ENCODE results near the gene PRDM11. TPM values are rescaled to one million over a fixed set of nuclear protein-coding genes. Genes with fewer than 3 reads are reported as not detected.
"Not testable (repeated sequence)": the region's sequence is repeated elsewhere in the genome, so short reads cannot be mapped to it uniquely, and the experiment has no call there.

The PRDM11 gene
- total RNA-seq, 1 donor from 2014 or later: 1.4 TPM

DNA sequence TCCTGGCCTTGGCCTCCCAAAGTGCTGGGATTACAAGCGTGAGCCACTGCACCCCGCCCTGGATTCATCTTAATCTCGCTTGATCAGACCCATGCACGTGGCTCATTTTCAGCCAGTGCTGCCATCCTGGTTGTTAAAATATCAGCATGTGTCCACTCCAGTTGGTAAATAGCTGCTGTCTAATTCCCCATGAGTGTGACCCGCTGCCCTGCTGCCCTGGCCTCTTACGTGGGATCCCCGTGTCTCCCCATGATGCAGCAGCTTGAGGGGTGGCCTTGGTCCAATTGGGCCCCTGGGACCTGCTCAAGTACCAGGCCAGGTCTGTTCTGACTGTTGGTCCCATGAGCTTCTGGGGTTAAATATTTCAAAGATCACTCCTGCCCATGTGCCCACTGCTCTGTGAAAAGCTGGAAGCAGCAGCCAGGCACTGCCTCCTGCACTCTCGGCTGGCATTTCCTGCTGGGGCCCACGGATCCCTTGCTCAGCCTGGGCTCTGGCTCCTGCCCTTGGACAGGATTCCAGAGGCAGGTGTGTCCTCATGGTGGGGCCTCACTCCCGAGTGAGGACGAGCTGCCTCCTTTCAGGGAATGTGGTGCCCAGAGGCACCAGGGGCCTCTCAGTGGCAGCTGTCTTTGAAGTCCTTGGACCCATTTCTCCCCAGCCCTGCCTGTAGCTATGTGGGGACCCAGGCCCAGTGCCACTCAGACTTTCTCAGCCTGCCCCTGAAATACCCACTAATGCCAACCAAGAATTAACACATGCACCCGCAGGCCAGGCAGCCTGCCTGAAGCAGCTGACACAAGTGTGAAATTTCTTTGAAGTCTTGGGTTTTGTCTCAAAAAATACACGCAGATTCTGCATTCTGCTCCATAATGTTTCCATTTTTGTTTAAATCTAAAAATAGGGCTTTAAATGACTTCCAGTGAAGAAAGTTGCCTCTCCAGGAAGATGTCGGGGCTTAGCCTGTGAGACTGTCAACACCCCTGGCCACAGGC is 38.1 kb upstream of the PRDM11 start:
- Mint-ChIP-seq H3K9me3 (no peaks in the 10 kb centered on the region), H3K4me1 (no peaks in the 10 kb centered on the region), H3K27ac (no peak overlapping the region), H3K27me3 (peaks cover 13% of the 10 kb centered on the region), H3K36me3 (ENCODE audit: low read depth) (no peaks in the 10 kb centered on the region), H3K4me3 (no peak overlapping the region)
- intact Hi-C loops (cut with micrococcal nuclease): no loop called here
- no peak for DNase-seq

- intact Hi-C loops (cut with micrococcal nuclease): no loop called here
- Mint-ChIP-seq H3K4me3 (no peak overlapping the region), H3K9me3 (no peaks in the 10 kb centered on the region), H3K4me1 (no peaks in the 10 kb centered on the region), H3K27me3 (peaks cover 18% of the 10 kb centered on the region), H3K27ac (no peak overlapping the region), H3K36me3 (ENCODE audit: low read depth) (no peaks in the 10 kb centered on the region)
- no peak for DNase-seq
These were observed 37.0 kb upstream of the PRDM11 start for GRCh38 chr11:45109400-45109799.

GRCh38 chr11:45110562-45110961 is 35.9 kb upstream of the PRDM11 start:
- H3K27me3 Mint-ChIP-seq: peaks cover 24% of the 10 kb centered on the region

GRCh38 chr11:45113807-45114206 is 32.6 kb upstream of the PRDM11 start:
- no peak overlapping the region for H3K4me3 Mint-ChIP-seq
- intact Hi-C loops (cut with micrococcal nuclease): no loop called here

More at GRCh38 chr11:45110562-45110961, 35.9 kb upstream of the PRDM11 start:
- Mint-ChIP-seq H3K27ac (no peak overlapping the region), H3K4me3 (no peak overlapping the region), H3K36me3 (ENCODE audit: low read depth) (no peaks in the 10 kb centered on the region), H3K4me1 (no peaks in the 10 kb centered on the region), H3K9me3 (no peaks in the 10 kb centered on the region)
- peak; percentile 86 for DNase-seq
- intact Hi-C loops (cut with micrococcal nuclease): loop anchor here (1.0 kb wide), 2 partner anchors 183 to 222 kb away; no protein-coding TSS in a partner anchor

DNA sequence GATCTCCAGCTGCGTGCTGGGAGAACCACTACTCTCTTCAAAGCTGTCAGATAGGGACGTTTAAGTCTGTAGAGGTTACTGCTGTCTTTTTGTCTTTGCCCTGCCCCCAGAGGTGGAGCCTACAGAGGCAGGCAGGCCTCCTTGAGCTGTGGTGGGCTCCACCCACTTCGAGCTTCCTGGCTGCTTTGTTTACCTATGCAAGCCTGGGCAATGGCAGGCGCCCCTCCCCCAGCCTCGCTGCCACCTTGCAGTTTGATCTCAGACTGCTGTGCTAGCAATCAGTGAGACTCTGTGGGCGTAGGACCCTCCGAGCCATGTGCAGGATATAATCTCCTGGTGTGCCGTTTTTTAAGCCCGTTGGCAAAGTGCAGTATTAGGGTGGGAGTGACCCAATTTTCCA is 18.6 kb upstream of the PRDM11 start:
- DNase-seq; H3K36me3 Mint-ChIP-seq (ENCODE audit: low read depth); intact Hi-C loops (cut with micrococcal nuclease); H3K27ac Mint-ChIP-seq; H3K4me1 Mint-ChIP-seq; H3K4me3 Mint-ChIP-seq; H3K9me3 Mint-ChIP-seq: not testable (repeated sequence)
- H3K27me3 Mint-ChIP-seq: peaks cover 28% of the 10 kb centered on the region

More at GRCh38 chr11:45113807-45114206, 32.6 kb upstream of the PRDM11 start:
- no peak for DNase-seq
- no peaks in the 10 kb centered on the region for H3K4me1 Mint-ChIP-seq
- no peaks in the 10 kb centered on the region for H3K9me3 Mint-ChIP-seq
- peaks cover 30% of the 10 kb centered on the region for H3K27me3 Mint-ChIP-seq
- H3K27ac Mint-ChIP-seq: no peak overlapping the region
- H3K36me3 Mint-ChIP-seq (ENCODE audit: low read depth): no peaks in the 10 kb centered on the region

- no peaks in the 10 kb centered on the region for H3K36me3 Mint-ChIP-seq (ENCODE audit: low read depth)
- no peaks in the 10 kb centered on the region for H3K4me1 Mint-ChIP-seq
- H3K27ac Mint-ChIP-seq: no peak overlapping the region
- DNase-seq: no peak
- H3K9me3 Mint-ChIP-seq: no peaks in the 10 kb centered on the region
- peaks cover 51% of the 10 kb centered on the region for H3K27me3 Mint-ChIP-seq
- H3K4me3 Mint-ChIP-seq: no peak overlapping the region
- intact Hi-C loops (cut with micrococcal nuclease): no loop called here
These were observed 12.6 kb upstream of the PRDM11 start for GRCh38 chr11:45133878-45134277.

DNA sequence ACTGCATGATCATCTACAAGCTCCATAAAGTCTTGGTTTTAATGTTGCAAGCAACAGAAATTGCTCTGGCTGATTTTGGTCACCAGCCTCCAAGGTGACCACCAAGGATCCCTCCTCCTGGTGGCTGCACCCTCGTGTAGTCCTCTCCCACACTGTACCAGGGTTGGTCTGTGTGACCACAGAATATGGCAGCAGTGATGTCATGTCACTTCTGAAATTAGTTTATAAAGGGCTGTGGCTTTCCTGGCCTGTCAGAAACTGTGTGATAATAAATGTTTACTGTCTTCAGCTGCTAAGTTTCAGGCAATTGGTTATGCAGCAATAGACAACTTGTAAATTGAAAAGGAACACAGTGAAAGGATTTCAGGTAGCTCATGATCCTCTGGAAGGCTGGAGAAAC is 5.3 kb upstream of the PRDM11 start:
- Mint-ChIP-seq H3K4me3 (no peak overlapping the region), H3K9me3 (no peaks in the 10 kb centered on the region), H3K4me1 (peaks cover 14% of the 10 kb centered on the region), H3K36me3 (ENCODE audit: low read depth) (peaks cover 1% of the 10 kb centered on the region), H3K27me3 (peaks cover 70% of the 10 kb centered on the region), H3K27ac (no peak overlapping the region)
- intact Hi-C loops (cut with micrococcal nuclease): loop anchor here (10.0 kb wide), 1 partner anchor 566 kb away; no protein-coding TSS in a partner anchor
- DNase-seq: peak; percentile 53

GRCh38 chr11:45141631-45142030 is 4.8 kb upstream of the PRDM11 start:
- H3K4me1 Mint-ChIP-seq: peaks cover 14% of the 10 kb centered on the region
- H3K36me3 Mint-ChIP-seq (ENCODE audit: low read depth): peaks cover 1% of the 10 kb centered on the region
- intact Hi-C loops (cut with micrococcal nuclease): loop anchor here (10.0 kb wide), 1 partner anchor 567 kb away; no protein-coding TSS in a partner anchor
- H3K27me3 Mint-ChIP-seq: peaks cover 72% of the 10 kb centered on the region
- no peak overlapping the region for H3K4me3 Mint-ChIP-seq
- H3K9me3 Mint-ChIP-seq: no peaks in the 10 kb centered on the region
- no peak overlapping the region for H3K27ac Mint-ChIP-seq
- DNase-seq: no peak

GRCh38 chr11:45142241-45143055 is 4.0 kb upstream of the PRDM11 start:
- intact Hi-C loops (cut with micrococcal nuclease): loop anchor here (10.0 kb wide), 1 partner anchor 568 kb away; no protein-coding TSS in a partner anchor
- peaks cover 72% of the 10 kb centered on the region for H3K27me3 Mint-ChIP-seq
- H3K4me3 Mint-ChIP-seq: no peak overlapping the region
- no peak overlapping the region for H3K27ac Mint-ChIP-seq
- peaks cover 1% of the 10 kb centered on the region for H3K36me3 Mint-ChIP-seq (ENCODE audit: low read depth)
- peaks cover 15% of the 10 kb centered on the region for H3K4me1 Mint-ChIP-seq
- peak; percentile 50 for DNase-seq
- H3K9me3 Mint-ChIP-seq: no peaks in the 10 kb centered on the region

- DNase-seq: no peak
- Mint-ChIP-seq H3K4me3 (no peak overlapping the region), H3K36me3 (ENCODE audit: low read depth) (peaks cover 1% of the 10 kb centered on the region), H3K27ac (no peak overlapping the region), H3K9me3 (no peaks in the 10 kb centered on the region), H3K4me1 (peaks cover 19% of the 10 kb centered on the region), H3K27me3 (peaks cover 62% of the 10 kb centered on the region)
- intact Hi-C loops (cut with micrococcal nuclease): loop anchor here (10.0 kb wide), 1 partner anchor 569 kb away; no protein-coding TSS in a partner anchor
These were observed 2.9 kb upstream of the PRDM11 start for GRCh38 chr11:45143494-45143893.

- Mint-ChIP-seq H3K4me3 (no peak overlapping the region), H3K36me3 (ENCODE audit: low read depth) (peaks cover 1% of the 10 kb centered on the region), H3K4me1 (peaks cover 19% of the 10 kb centered on the region), H3K27ac (no peak overlapping the region), H3K9me3 (no peaks in the 10 kb centered on the region), H3K27me3 (peaks cover 63% of the 10 kb centered on the region)
- intact Hi-C loops (cut with micrococcal nuclease): loop anchor here (5.0 to 10.0 kb wide), 2 partner anchors 282 to 570 kb away; no protein-coding TSS in a partner anchor
- DNase-seq: peak; percentile 51
These were observed 2.0 kb upstream of the PRDM11 start for GRCh38 chr11:45144126-45145082.

DNA sequence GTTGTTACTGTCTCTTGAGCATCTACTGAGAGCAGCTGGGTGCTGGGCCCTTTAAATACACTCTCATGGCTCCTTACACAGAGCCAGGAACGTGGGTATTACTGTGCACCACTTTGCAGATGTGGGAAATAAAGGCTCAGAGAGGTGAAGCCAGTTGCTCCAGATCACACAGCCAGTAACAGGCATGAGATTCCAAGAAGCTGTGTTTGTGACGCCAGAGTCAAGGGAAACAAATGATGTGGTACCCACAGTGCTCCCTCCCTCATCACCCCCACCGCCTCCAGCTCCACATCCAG is 1.4 kb upstream of the PRDM11 start:
- peaks cover 58% of the 10 kb centered on the region for H3K27me3 Mint-ChIP-seq
- H3K4me3 Mint-ChIP-seq: peak overlapping the region; percentile 78
- peaks cover 2% of the 10 kb centered on the region for H3K36me3 Mint-ChIP-seq (ENCODE audit: low read depth)
- H3K9me3 Mint-ChIP-seq: peaks cover 2% of the 10 kb centered on the region
- peak overlapping the region; percentile 10 for H3K27ac Mint-ChIP-seq
- DNase-seq: peak; percentile 55
- H3K4me1 Mint-ChIP-seq: peaks cover 19% of the 10 kb centered on the region
- intact Hi-C loops (cut with micrococcal nuclease): loop anchor here (5.0 to 10.0 kb wide), 2 partner anchors 283 to 570 kb away; no protein-coding TSS in a partner anchor

Data from activated CD4-positive, alpha-beta T cell treated with anti-CD3 and anti-CD28 coated beads, Interleukin-2, amount 10 ng/mL, durations not matched to agents 24 days and 14 days (primary cell).